DND-41 (cell line): ENCODE measurements around the gene NMT2.

Experiments
- ATAC-seq: fragments of 200-7000 bp; cut with Tn5 transposase; 3 replicates; pipeline ENCODE4 v1.9.1; 2021; ENCODE audit warnings: low read depth; ENCODE audit not compliant: insufficient read depth
- DNase-seq: peaks from one replicate; pipeline ENCODE4 v3.0.0-alpha.2; 2020
- H2AFZ ChIP-seq: 2 replicates; pipeline ENCODE4 v1.6.0; 2012; ENCODE audit warnings: low read depth, low read length
- H3K27ac ChIP-seq: 2 replicates; pipeline ENCODE4 v1.5.1; 2012; ENCODE audit warnings: low read length, inconsistent platforms
- H3K27me3 ChIP-seq: fragments of 200-600 bp; sonication (generic); 2 replicates; pipeline ENCODE4 v1.6.0; 2012; ENCODE audit warnings: low read length, mild to moderate bottlenecking, inconsistent platforms; ENCODE audit not compliant: insufficient read depth, poor library complexity
- H3K36me3 ChIP-seq: 2 replicates; pipeline ENCODE4 v1.5.1; 2012; ENCODE audit warnings: low read length, inconsistent platforms; ENCODE audit not compliant: insufficient read depth
- H3K4me1 ChIP-seq: 2 replicates; pipeline ENCODE4 v1.5.1; 2012; ENCODE audit warnings: mild to moderate bottlenecking, low read length; ENCODE audit not compliant: insufficient read depth
- H3K4me2 ChIP-seq: 2 replicates; pipeline ENCODE4 v1.6.0; 2012; ENCODE audit warnings: mild to moderate bottlenecking, moderate library complexity, low read length, inconsistent platforms; ENCODE audit not compliant: insufficient read depth
- H3K4me3 ChIP-seq, 2 experiments: fragments of 200-600 bp in 1 of 2; shearing (Covaris generic) in 1 of 2; 2 replicates each; pipeline ENCODE4 v1.5.1; 2012 to 2016; ENCODE audit warnings: inconsistent platforms in 2 of 2, low read length in 2 of 2, mild to moderate bottlenecking in 2 of 2, low read depth in 1 of 2, moderate library complexity in 1 of 2
- H3K79me2 ChIP-seq: 2 replicates; pipeline ENCODE4 v1.6.0; 2012; ENCODE audit warnings: low read length, inconsistent platforms; ENCODE audit not compliant: insufficient read depth
- H3K9ac ChIP-seq: 2 replicates; pipeline ENCODE4 v1.6.0; 2012; ENCODE audit warnings: low read depth, mild to moderate bottlenecking, inconsistent platforms, low read length, moderate library complexity
- H3K9me3 ChIP-seq: 2 replicates; pipeline ENCODE4 v1.5.1; 2012; ENCODE audit warnings: low read length, moderate library complexity, mild to moderate bottlenecking, inconsistent platforms; ENCODE audit not compliant: insufficient read depth, severe bottlenecking
- H4K20me1 ChIP-seq: 2 replicates; pipeline ENCODE4 v1.6.0; 2012; ENCODE audit warnings: low read length; ENCODE audit not compliant: insufficient read depth
- EZH2 ChIP-seq: IDR thresholded peaks from 3 replicates; pipeline ENCODE4 v1.6.1; 2012; ENCODE audit warnings: borderline replicate concordance, low read depth, mild to moderate bottlenecking, moderate library complexity, low read length, inconsistent platforms; ENCODE audit not compliant: severe bottlenecking
- TF ChIP-seq, protein P1 (sequence below): IDR thresholded peaks from 2 replicates; pipeline ENCODE4 v1.5.1; 2012; ENCODE audit warnings: borderline replicate concordance, low read length, moderate library complexity, mild to moderate bottlenecking; ENCODE audit not compliant: poor library complexity, severe bottlenecking; ENCODE audit errors: extremely low read depth

NMT2 gene

GRCh38 chr10:15183689-15184481 is 15.4 kb upstream of the NMT2 start:
- H3K9ac ChIP-seq: no peak overlapping the region
- no peak for TF ChIP-seq EZH2
- TF ChIP-seq, protein P1, sequence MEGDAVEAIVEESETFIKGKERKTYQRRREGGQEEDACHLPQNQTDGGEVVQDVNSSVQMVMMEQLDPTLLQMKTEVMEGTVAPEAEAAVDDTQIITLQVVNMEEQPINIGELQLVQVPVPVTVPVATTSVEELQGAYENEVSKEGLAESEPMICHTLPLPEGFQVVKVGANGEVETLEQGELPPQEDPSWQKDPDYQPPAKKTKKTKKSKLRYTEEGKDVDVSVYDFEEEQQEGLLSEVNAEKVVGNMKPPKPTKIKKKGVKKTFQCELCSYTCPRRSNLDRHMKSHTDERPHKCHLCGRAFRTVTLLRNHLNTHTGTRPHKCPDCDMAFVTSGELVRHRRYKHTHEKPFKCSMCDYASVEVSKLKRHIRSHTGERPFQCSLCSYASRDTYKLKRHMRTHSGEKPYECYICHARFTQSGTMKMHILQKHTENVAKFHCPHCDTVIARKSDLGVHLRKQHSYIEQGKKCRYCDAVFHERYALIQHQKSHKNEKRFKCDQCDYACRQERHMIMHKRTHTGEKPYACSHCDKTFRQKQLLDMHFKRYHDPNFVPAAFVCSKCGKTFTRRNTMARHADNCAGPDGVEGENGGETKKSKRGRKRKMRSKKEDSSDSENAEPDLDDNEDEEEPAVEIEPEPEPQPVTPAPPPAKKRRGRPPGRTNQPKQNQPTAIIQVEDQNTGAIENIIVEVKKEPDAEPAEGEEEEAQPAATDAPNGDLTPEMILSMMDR: no peak
- DNase-seq (no peak), ATAC-seq (no peak)
- no peaks in the 10 kb centered on the region for H3K9me3 ChIP-seq
- H2AFZ ChIP-seq: no peak overlapping the region
- no peaks in the 10 kb centered on the region for H3K4me1 ChIP-seq
- H3K4me2 ChIP-seq: no peak overlapping the region
- no peaks in the 10 kb centered on the region for H3K36me3 ChIP-seq
- H3K4me3 ChIP-seq: no peak overlapping the region
- H3K27me3 ChIP-seq: no peaks in the 10 kb centered on the region
- H3K79me2 ChIP-seq: no peaks in the 10 kb centered on the region
- H4K20me1 ChIP-seq: no peaks in the 10 kb centered on the region
- no peak overlapping the region for H3K27ac ChIP-seq

- Histone ChIP-seq H3K4me3 (no peak overlapping the region), H4K20me1 (no peaks in the 10 kb centered on the region), H3K9me3 (no peaks in the 10 kb centered on the region), H3K27ac (no peak overlapping the region), H3K79me2 (no peaks in the 10 kb centered on the region), H3K4me2 (no peak overlapping the region), H3K36me3 (no peaks in the 10 kb centered on the region), H3K9ac (no peak overlapping the region), H3K27me3 (no peaks in the 10 kb centered on the region), H3K4me1 (no peaks in the 10 kb centered on the region), H2AFZ (no peak overlapping the region; the same call in 1 of the 2 replicates)
- TF ChIP-seq EZH2: no peak
- TF ChIP-seq, protein P1: no peak
- ATAC-seq (no peak), DNase-seq (no peak)
Observed at GRCh38 chr10:15182540-15183207, 14.2 kb upstream of the NMT2 start.

DNA sequence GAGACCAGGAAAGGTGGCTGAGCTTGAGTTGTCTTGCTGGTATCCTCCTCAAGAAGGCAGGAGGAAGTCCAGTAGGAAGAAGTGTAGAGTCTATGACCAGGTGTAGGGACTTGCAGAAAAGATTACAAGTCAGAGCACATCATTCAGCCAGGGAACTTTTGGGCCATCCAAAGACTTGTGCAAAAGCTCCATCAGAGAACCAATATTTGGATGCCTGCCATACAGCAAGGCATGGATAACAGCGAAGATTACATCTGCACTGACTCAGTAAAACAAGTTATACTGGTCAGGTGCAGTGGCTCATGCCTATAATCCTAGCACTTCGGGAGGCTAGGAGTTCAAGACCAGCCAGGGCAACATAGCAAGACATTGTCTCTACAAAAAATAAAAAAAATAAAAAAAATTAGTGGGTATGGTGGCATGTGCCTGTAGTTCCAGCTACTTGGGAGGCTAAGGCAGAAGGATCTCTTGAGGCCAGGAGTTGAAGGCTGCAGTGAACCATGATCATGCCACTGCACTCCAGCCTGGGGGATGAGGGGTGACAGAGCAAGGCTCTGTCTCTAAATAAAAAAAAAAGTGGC is 13.2 kb upstream of the NMT2 start:
- H3K4me1 ChIP-seq: no peaks in the 10 kb centered on the region
- H4K20me1 ChIP-seq: no peaks in the 10 kb centered on the region
- no peak overlapping the region for H3K4me2 ChIP-seq
- no peak overlapping the region for H3K9ac ChIP-seq
- H3K9me3 ChIP-seq: no peaks in the 10 kb centered on the region
- ATAC-seq (no peak), DNase-seq (no peak)
- H3K36me3 ChIP-seq: no peaks in the 10 kb centered on the region
- no peak overlapping the region for H2AFZ ChIP-seq
- H3K27ac ChIP-seq: no peak overlapping the region
- H3K4me3 ChIP-seq: no peak overlapping the region
- no peaks in the 10 kb centered on the region for H3K79me2 ChIP-seq
- TF ChIP-seq, protein P1: no peak
- TF ChIP-seq EZH2: no peak
- no peaks in the 10 kb centered on the region for H3K27me3 ChIP-seq
